ENCODE measurements around the gene MAPK1.

DNA sequence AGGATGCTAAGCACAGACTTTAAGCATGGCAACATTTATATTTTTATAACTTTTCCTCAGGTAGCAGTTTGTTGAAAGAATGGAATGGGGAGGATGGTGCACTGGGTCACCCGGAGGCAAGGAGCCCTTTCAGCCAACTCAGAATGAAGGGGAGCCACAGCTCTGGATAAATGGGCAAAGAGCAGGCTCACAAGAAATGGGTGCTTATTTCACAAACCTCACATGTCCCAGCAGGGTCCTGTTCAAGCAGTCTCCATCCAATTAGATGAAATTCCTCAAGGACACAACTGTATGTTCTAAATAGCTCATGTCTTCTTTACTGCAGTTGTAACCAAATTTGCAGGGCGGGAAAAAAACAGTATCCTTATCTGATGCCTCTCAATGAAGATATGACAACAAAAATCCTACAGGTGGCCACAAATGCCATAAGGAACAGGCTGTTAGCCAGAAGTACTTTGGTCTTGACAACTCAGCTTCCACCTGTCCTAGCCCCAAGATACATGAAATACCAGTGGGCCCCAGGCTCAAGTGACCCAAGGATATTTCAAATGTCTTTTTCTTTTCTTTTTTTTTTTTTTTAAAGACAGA is 48.2 kb downstream of the MAPK1 start:
- TF ChIP-seq POLR2A (IDR thresholded peaks at IDR 0.05; ENCODE audit: low read depth, low read length), result no peak
- TF ChIP-seq, protein P1, sequence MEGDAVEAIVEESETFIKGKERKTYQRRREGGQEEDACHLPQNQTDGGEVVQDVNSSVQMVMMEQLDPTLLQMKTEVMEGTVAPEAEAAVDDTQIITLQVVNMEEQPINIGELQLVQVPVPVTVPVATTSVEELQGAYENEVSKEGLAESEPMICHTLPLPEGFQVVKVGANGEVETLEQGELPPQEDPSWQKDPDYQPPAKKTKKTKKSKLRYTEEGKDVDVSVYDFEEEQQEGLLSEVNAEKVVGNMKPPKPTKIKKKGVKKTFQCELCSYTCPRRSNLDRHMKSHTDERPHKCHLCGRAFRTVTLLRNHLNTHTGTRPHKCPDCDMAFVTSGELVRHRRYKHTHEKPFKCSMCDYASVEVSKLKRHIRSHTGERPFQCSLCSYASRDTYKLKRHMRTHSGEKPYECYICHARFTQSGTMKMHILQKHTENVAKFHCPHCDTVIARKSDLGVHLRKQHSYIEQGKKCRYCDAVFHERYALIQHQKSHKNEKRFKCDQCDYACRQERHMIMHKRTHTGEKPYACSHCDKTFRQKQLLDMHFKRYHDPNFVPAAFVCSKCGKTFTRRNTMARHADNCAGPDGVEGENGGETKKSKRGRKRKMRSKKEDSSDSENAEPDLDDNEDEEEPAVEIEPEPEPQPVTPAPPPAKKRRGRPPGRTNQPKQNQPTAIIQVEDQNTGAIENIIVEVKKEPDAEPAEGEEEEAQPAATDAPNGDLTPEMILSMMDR (IDR thresholded peaks at IDR 0.05; ENCODE audit: extremely low read depth in 1 of 2, insufficient read depth in 1 of 2, low read depth in 1 of 2, low read length in 2 of 2), result no peak
- TF ChIP-seq FOS (IDR thresholded peaks at IDR 0.05; ENCODE audit: borderline replicate concordance, insufficient read depth, low read length), result no peak
- TF ChIP-seq EZH2 (IDR thresholded peaks at IDR 0.05; ENCODE audit: borderline replicate concordance, low read depth, low read length, severe bottlenecking), result no peak
- no peak for TF ChIP-seq POLR2AphosphoS5 (IDR thresholded peaks at IDR 0.05; ENCODE audit: insufficient read depth, low read depth, low read length)
- no peak for TF ChIP-seq MYC (IDR thresholded peaks at IDR 0.05; ENCODE audit: low read depth, low read length)
- TF ChIP-seq, protein P2, sequence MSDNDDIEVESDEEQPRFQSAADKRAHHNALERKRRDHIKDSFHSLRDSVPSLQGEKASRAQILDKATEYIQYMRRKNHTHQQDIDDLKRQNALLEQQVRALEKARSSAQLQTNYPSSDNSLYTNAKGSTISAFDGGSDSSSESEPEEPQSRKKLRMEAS (IDR thresholded peaks at IDR 0.05; ENCODE audit: insufficient read depth, insufficient read length), result no peak
- no peak for TF ChIP-seq JUN (IDR thresholded peaks at IDR 0.05; ENCODE audit: borderline replicate concordance, insufficient read depth, insufficient read length, low read depth)

Measured in endothelial cell of umbilical vein (primary cell).